Retinal pigment epithelial cell (primary cell): ENCODE measurements around the gene CTTN.

Experiments used
- DNase-seq: peaks from one replicate; pipeline ENCODE4 v3.0.0-alpha.2; 2010; ENCODE audit warnings: low read depth
- H3K4me3 ChIP-seq: 2 replicates; pipeline ENCODE4 v1.5.1; 2011; ENCODE audit warnings: mild to moderate bottlenecking, low read length, control low read depth, moderate library complexity
- TF ChIP-seq, protein P1 (sequence below): conservative IDR thresholded peaks from 2 replicates; pipeline ENCODE4 v1.5.1; 2011; ENCODE audit warnings: low read depth, low read length, control low read depth, inconsistent platforms

CTTN gene

DNA sequence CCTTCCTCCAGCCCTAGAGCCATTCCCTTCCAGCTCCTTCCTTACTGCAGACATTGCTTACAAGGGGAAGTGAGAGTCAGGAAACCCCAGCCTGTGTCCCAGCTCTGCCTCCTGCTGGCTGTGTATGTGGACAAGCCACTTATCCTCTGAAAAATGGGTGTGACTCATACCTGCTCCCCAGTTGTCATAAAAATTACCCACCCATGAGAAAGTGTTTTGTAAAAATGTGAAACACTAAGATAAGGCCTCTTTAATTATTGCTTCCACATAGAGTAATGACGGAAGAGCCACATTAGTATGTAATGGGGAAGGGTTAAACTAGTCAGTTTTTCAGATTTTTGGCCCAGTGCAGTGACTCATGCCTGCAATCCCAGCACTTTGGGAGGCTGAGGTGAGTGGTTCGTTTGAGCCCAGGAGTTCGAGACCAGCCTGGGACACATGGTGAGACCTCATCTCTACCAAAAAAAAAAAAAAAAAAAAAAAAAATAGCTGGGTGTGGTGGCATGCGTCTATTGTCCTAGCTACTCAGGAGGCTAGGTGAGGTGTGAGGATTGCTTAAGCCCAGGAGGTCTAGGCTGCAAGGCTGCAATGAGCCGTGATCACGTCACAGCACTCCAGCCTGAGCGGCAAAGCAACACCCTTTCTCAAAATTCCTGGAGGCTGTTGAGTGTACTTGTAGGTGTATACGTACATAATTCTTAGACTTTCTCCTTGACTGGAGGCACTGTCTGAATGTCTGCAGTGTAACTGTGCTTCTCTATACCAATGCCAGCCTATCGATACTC is 84.9 kb downstream of the CTTN start:
- no peak overlapping the region for H3K4me3 ChIP-seq
- TF ChIP-seq, protein P1, sequence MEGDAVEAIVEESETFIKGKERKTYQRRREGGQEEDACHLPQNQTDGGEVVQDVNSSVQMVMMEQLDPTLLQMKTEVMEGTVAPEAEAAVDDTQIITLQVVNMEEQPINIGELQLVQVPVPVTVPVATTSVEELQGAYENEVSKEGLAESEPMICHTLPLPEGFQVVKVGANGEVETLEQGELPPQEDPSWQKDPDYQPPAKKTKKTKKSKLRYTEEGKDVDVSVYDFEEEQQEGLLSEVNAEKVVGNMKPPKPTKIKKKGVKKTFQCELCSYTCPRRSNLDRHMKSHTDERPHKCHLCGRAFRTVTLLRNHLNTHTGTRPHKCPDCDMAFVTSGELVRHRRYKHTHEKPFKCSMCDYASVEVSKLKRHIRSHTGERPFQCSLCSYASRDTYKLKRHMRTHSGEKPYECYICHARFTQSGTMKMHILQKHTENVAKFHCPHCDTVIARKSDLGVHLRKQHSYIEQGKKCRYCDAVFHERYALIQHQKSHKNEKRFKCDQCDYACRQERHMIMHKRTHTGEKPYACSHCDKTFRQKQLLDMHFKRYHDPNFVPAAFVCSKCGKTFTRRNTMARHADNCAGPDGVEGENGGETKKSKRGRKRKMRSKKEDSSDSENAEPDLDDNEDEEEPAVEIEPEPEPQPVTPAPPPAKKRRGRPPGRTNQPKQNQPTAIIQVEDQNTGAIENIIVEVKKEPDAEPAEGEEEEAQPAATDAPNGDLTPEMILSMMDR = peak; percentile 83
- peak; percentile 81 for DNase-seq

DNA sequence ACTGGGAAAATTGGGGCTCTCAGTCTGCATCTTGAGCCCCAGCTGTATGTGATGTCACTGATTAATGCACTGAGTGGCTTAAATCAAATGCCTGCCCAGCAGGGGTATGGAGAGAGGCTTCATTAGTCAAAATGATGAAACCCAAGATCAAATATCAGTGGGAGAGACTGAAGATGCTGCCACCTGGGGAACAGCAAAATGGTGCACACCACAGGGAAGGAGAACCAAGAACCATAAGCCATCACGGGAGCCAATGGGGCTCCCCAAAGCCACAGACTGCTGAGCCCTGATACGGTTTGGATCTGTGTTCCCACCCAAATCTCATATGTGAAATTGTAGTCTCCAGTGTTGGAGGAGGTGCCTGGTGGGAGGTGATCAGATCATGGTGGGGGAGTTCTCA is 85.6 kb downstream of the CTTN start:
- TF ChIP-seq, protein P1 = no peak
- no peak for DNase-seq

GRCh38 chr11:70485326-70486025 is 87.1 kb downstream of the CTTN start:
- H3K4me3 ChIP-seq = no peak overlapping the region
- TF ChIP-seq, protein P1 = no peak
- DNase-seq = no peak

More for the DNA sequence above, 85.6 kb downstream of the CTTN start:
- no peak overlapping the region for H3K4me3 ChIP-seq

- DNase-seq = no peak
- TF ChIP-seq, protein P1 = no peak
- H3K4me3 ChIP-seq = no peak overlapping the region
Observed at GRCh38 chr11:70486026-70486415, 87.7 kb downstream of the CTTN start.
